Thoracic aorta (tissue), 2 donors: ENCODE measurements around the gene RFT1. TPM values are rescaled to one million over a fixed set of nuclear protein-coding genes. Genes with fewer than 3 reads are reported as not detected.

Experiments
- ATAC-seq: fragments of 150-250 bp; one replicate; pipeline ENCODE4 v1.8.0; 2017; ENCODE audit warnings: low read depth; ENCODE audit not compliant: insufficient number of reproducible peaks, low FRiP score
- DNase-seq: peaks from one replicate; pipeline ENCODE4 v3.0.0-alpha.2; 2020; ENCODE audit warnings: low spot score
- H3K27ac ChIP-seq, 2 donors: fragments of 200-600 bp; sonication (generic); 1 replicate in 1 of 2; 2 replicates in 1 of 2; pipeline ENCODE4 v1.5.1; 2016; ENCODE audit warnings: mild to moderate bottlenecking in 2 of 2, moderate library complexity in 2 of 2
- H3K27me3 ChIP-seq: fragments of 200-600 bp; sonication (generic); replicated peaks from 2 replicates; pipeline ENCODE4 v1.6.0; 2016; ENCODE audit warnings: mild to moderate bottlenecking; ENCODE audit not compliant: insufficient read depth
- H3K36me3 ChIP-seq: fragments of 200-600 bp; sonication (generic); one replicate; pipeline ENCODE4 v1.5.1; 2016
- H3K4me1 ChIP-seq, 2 donors: fragments of 200-600 bp; sonication (generic); 1 replicate in 1 of 2; 2 replicates in 1 of 2; pipeline versions ENCODE4 v1.5.1 to v1.6.0; 2016; ENCODE audit warnings: low read depth in 2 of 2, mild to moderate bottlenecking in 1 of 2; ENCODE audit not compliant: control insufficient read depth in 1 of 2
- H3K4me3 ChIP-seq: fragments of 200-600 bp; sonication (generic); 2 replicates; pipeline ENCODE4 v1.5.1; 2016; ENCODE audit warnings: mild to moderate bottlenecking
- H3K9me3 ChIP-seq: fragments of 200-600 bp; sonication (generic); 2 replicates; pipeline ENCODE4 v1.5.1; 2016
- CTCF ChIP-seq: fragments of 200-600 bp; sonication (generic); IDR thresholded peaks from one replicate; pipeline ENCODE4 v1.5.1; 2019; ENCODE audit warnings: antibody characterized with exemption
- total RNA-seq, 2 donors: library from RNA; depleted of rRNA; stranded (reverse); fragments of >200 nt; gene quantifications; one replicate each; pipeline versions ENCODE4 v1.1.0 to v1.2.3, GENCODE V29; 2016

RFT1 gene
- total RNA-seq, 2 donors from 2014 or later, result 7.0 to 17.6 TPM

- TF ChIP-seq CTCF, result no peak
- Histone ChIP-seq H3K4me1 (no peaks in the 10 kb centered on the region), H3K4me3 (no peak overlapping the region), H3K36me3 (peaks cover 47% of the 10 kb centered on the region), H3K27ac (no peak overlapping the region), H3K9me3 (no peaks in the 10 kb centered on the region), H3K27me3 (no peaks in the 10 kb centered on the region)
- DNase-seq (no peak), ATAC-seq (no peak)
Observed at GRCh38 chr3:53123953-53124352, 6.3 kb downstream of the RFT1 start.

DNA sequence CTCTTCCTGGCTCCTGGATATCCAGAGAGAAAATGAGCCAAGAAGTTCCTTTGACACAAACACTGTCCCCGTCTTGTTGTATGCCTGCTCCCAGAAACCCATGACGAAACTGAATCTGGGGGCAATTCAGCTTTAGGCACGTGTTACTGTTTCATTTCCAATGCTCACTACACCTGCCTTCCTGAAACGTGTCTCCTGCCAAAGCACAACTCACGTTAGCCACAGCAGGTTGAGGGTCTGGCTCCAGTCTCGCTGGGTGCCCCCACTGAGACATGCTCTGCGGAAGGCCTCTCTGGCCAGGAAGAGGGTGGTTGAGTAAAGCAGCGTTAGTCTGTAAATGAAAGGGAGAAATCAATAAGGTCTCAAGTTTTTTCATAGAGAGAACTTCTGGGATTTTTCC lies 6.7 kb downstream of the RFT1 start:
- no peak for ATAC-seq
- peaks cover 50% of the 10 kb centered on the region for H3K36me3 ChIP-seq
- H3K4me3 ChIP-seq, result no peak overlapping the region

GRCh38 chr3:53122933-53123305 lies 7.3 kb downstream of the RFT1 start:
- H3K4me1 ChIP-seq, result no peaks in the 10 kb centered on the region
- TF ChIP-seq CTCF, result no peak
- H3K4me3 ChIP-seq, result no peak overlapping the region
- H3K27ac ChIP-seq, result no peak overlapping the region
- no peak for DNase-seq
- no peaks in the 10 kb centered on the region for H3K9me3 ChIP-seq
- no peaks in the 10 kb centered on the region for H3K27me3 ChIP-seq
- peaks cover 56% of the 10 kb centered on the region for H3K36me3 ChIP-seq
- ATAC-seq, result no peak

More for the DNA sequence above, 6.7 kb downstream of the RFT1 start:
- Histone ChIP-seq H3K27me3 (no peaks in the 10 kb centered on the region), H3K4me1 (no peaks in the 10 kb centered on the region), H3K9me3 (no peaks in the 10 kb centered on the region), H3K27ac (no peak overlapping the region)
- no peak for DNase-seq
- no peak for TF ChIP-seq CTCF

GRCh38 chr3:53122255-53122932 lies 7.8 kb downstream of the RFT1 start:
- TF ChIP-seq CTCF, result no peak
- peaks cover 60% of the 10 kb centered on the region for H3K36me3 ChIP-seq
- no peaks in the 10 kb centered on the region for H3K9me3 ChIP-seq
- no peak for DNase-seq
- no peak overlapping the region for H3K4me3 ChIP-seq
- no peaks in the 10 kb centered on the region for H3K27me3 ChIP-seq
- no peaks in the 10 kb centered on the region for H3K4me1 ChIP-seq
- H3K27ac ChIP-seq, result no peak overlapping the region
- no peak for ATAC-seq

- peaks cover 62% of the 10 kb centered on the region for H3K36me3 ChIP-seq
- no peak for TF ChIP-seq CTCF
- no peak for ATAC-seq
Observed at GRCh38 chr3:53120336-53120735, 9.9 kb downstream of the RFT1 start.

More at GRCh38 chr3:53120336-53120735, 9.9 kb downstream of the RFT1 start:
- Histone ChIP-seq H3K27me3 (no peaks in the 10 kb centered on the region), H3K4me3 (no peak overlapping the region), H3K4me1 (no peaks in the 10 kb centered on the region), H3K27ac (no peak overlapping the region), H3K9me3 (no peaks in the 10 kb centered on the region)
- no peak for DNase-seq
